ENCODE data around the gene LSS. TPM values are rescaled to one million over a fixed set of nuclear protein-coding genes. Genes with fewer than 3 reads are reported as not detected.

The LSS gene
- total RNA-seq, 1 experiment from 2014 or later = 101 TPM

DNA sequence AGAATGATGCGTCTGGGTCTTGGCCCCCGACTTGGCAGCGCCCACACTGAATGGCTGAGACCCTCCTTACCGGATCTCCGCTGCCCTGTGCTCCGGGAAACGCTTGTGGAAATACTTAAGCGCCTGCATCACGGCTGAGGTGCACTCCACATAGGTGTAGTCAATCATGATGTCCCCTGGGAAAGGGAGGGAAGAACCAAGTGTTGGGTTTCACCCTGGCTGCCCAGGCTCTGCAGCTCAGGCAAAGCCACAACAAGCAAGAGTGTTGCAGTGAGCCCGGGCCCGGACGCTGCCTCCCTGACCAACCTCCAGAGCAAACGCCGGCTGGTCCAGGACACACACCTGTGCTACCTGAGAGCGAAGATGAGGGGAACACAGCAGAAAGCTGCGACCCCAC is 22.8 kb downstream of the LSS start:
- Mint-ChIP-seq H3K4me3 (no peak overlapping the region), H3K36me3 (peaks cover 46% of the 10 kb centered on the region), H3K4me1 (peaks cover 8% of the 10 kb centered on the region), H3K27me3 (ENCODE audit: low read depth) (no peaks in the 10 kb centered on the region), H3K9me3 (no peaks in the 10 kb centered on the region), H3K27ac (0 out of 2 replicates have a peak overlapping the region, but pooled peaks have one; percentile 60)
- POLR2A ChIA-PET = no interaction called here
- ATAC-seq = no peak
- CTCF ChIA-PET = no interaction called here
- TF ChIP-seq, protein P1, sequence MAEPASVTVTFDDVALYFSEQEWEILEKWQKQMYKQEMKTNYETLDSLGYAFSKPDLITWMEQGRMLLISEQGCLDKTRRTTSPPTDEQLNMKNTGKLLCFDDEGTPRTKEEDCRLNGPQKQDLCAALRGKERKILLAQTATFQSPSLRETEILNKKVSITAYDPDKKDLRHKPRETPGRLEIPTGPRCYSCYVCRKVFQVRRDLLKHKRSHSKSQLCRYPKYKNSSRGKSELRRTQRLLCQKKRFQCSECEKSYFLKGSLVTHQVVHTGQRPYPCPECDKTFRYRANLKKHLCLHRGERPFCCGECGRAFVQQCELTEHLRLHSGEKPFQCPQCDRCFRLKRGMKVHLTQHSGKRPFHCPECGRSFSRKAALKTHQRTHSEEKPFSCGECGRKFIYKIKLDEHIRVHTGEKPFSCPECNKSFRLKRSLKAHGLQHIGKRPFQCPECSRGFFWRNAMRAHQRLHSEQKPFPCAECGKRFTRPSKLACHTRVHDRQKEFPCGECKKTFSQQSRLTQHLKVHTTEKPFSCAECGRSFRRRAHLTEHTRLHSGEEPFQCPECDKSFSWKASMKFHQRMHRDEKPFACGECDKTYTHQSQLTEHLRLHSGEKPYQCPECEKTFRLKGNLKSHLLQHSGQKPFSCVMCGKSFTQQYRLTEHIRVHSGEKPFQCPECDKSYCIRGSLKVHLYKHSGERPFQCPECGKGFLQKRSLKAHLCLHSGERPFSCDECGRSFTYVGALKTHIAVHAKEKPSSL (CRISPR knock-in tag; conservative IDR thresholded peaks at IDR 0.05) = no peak
- TF ChIP-seq, protein P2, sequence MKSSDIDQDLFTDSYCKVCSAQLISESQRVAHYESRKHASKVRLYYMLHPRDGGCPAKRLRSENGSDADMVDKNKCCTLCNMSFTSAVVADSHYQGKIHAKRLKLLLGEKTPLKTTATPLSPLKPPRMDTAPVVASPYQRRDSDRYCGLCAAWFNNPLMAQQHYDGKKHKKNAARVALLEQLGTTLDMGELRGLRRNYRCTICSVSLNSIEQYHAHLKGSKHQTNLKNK (CRISPR knock-in tag; IDR thresholded peaks at IDR 0.05) = no peak
- TF ChIP-seq EMX1 (CRISPR knock-in tag; IDR thresholded peaks at IDR 0.05) (no peak), RELA (CRISPR knock-in tag; IDR thresholded peaks at IDR 0.05; ENCODE audit: borderline replicate concordance) (no peak), CBFB (CRISPR knock-in tag; IDR thresholded peaks at IDR 0.05; ENCODE audit: low read depth) (no peak), ZNF232 (CRISPR knock-in tag; IDR thresholded peaks at IDR 0.05) (no peak), ZNF671 (CRISPR knock-in tag; IDR thresholded peaks at IDR 0.05) (no peak), ZNF396 (CRISPR knock-in tag; IDR thresholded peaks at IDR 0.05; ENCODE audit: borderline replicate concordance) (no peak), KAT7 (CRISPR knock-in tag; IDR thresholded peaks at IDR 0.05; ENCODE audit: borderline replicate concordance) (no peak), SOX15 (CRISPR knock-in tag; IDR thresholded peaks at IDR 0.05) (no peak), NR1H2 (CRISPR knock-in tag; IDR thresholded peaks at IDR 0.05) (no peak)
- TF ChIP-seq, protein P3, sequence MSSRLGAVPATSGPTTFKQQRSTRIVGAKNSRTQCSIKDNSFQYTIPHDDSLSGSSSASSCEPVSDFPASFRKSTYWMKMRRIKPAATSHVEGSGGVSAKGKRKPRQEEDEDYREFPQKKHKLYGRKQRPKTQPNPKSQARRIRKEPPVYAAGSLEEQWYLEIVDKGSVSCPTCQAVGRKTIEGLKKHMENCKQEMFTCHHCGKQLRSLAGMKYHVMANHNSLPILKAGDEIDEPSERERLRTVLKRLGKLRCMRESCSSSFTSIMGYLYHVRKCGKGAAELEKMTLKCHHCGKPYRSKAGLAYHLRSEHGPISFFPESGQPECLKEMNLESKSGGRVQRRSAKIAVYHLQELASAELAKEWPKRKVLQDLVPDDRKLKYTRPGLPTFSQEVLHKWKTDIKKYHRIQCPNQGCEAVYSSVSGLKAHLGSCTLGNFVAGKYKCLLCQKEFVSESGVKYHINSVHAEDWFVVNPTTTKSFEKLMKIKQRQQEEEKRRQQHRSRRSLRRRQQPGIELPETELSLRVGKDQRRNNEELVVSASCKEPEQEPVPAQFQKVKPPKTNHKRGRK (CRISPR knock-in tag; IDR thresholded peaks at IDR 0.05; ENCODE audit: borderline replicate concordance) = no peak
- TF ChIP-seq, protein P4, sequence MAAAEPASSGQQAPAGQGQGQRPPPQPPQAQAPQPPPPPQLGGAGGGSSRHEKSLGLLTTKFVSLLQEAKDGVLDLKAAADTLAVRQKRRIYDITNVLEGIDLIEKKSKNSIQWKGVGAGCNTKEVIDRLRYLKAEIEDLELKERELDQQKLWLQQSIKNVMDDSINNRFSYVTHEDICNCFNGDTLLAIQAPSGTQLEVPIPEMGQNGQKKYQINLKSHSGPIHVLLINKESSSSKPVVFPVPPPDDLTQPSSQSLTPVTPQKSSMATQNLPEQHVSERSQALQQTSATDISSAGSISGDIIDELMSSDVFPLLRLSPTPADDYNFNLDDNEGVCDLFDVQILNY (CRISPR knock-in tag; IDR thresholded peaks at IDR 0.05) = no peak
- TF ChIP-seq, protein P5, sequence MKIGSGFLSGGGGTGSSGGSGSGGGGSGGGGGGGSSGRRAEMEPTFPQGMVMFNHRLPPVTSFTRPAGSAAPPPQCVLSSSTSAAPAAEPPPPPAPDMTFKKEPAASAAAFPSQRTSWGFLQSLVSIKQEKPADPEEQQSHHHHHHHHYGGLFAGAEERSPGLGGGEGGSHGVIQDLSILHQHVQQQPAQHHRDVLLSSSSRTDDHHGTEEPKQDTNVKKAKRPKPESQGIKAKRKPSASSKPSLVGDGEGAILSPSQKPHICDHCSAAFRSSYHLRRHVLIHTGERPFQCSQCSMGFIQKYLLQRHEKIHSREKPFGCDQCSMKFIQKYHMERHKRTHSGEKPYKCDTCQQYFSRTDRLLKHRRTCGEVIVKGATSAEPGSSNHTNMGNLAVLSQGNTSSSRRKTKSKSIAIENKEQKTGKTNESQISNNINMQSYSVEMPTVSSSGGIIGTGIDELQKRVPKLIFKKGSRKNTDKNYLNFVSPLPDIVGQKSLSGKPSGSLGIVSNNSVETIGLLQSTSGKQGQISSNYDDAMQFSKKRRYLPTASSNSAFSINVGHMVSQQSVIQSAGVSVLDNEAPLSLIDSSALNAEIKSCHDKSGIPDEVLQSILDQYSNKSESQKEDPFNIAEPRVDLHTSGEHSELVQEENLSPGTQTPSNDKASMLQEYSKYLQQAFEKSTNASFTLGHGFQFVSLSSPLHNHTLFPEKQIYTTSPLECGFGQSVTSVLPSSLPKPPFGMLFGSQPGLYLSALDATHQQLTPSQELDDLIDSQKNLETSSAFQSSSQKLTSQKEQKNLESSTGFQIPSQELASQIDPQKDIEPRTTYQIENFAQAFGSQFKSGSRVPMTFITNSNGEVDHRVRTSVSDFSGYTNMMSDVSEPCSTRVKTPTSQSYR (CRISPR knock-in tag; IDR thresholded peaks at IDR 0.05) = no peak
- TF ChIP-seq, protein P6, sequence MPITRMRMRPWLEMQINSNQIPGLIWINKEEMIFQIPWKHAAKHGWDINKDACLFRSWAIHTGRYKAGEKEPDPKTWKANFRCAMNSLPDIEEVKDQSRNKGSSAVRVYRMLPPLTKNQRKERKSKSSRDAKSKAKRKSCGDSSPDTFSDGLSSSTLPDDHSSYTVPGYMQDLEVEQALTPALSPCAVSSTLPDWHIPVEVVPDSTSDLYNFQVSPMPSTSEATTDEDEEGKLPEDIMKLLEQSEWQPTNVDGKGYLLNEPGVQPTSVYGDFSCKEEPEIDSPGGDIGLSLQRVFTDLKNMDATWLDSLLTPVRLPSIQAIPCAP (CRISPR knock-in tag; IDR thresholded peaks at IDR 0.05) = no peak
- no peak for DNase-seq (ENCODE audit: low spot score)

DNA sequence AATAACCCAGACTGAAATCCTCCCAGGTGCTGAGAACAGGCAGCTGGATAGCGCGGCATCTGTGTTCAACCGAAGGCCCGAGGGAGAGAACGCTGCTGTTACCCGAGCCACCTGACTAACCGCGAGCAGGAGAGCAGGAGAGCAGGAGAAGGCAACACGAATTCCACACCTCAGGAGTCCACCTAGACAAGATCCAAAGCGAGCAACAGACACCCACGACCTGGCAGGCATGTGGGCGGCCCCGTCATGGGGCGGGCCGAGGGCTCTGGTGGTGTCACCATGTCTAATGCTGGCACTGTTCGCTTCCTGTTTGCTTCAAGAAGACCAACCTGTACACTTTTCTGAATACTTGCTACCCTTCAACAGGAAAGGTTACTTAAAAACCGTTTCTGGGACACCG is 23.4 kb downstream of the LSS start:
- H3K9me3 Mint-ChIP-seq = no peaks in the 10 kb centered on the region
- peaks cover 8% of the 10 kb centered on the region for H3K4me1 Mint-ChIP-seq
- CTCF ChIA-PET = no interaction called here
- POLR2A ChIA-PET = no interaction called here
- TF ChIP-seq CBFB (CRISPR knock-in tag; IDR thresholded peaks at IDR 0.05; ENCODE audit: low read depth) = no peak
- TF ChIP-seq ZNF263 (CRISPR knock-in tag; IDR thresholded peaks at IDR 0.05; ENCODE audit: low read depth) = no peak
- no peak for TF ChIP-seq ZNF671 (CRISPR knock-in tag; IDR thresholded peaks at IDR 0.05)
- TF ChIP-seq, protein P7, sequence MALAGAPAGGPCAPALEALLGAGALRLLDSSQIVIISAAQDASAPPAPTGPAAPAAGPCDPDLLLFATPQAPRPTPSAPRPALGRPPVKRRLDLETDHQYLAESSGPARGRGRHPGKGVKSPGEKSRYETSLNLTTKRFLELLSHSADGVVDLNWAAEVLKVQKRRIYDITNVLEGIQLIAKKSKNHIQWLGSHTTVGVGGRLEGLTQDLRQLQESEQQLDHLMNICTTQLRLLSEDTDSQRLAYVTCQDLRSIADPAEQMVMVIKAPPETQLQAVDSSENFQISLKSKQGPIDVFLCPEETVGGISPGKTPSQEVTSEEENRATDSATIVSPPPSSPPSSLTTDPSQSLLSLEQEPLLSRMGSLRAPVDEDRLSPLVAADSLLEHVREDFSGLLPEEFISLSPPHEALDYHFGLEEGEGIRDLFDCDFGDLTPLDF (CRISPR knock-in tag; IDR thresholded peaks at IDR 0.05) = no peak
- TF ChIP-seq NFYB (CRISPR knock-in tag; conservative IDR thresholded peaks at IDR 0.05; ENCODE audit: low read depth) = no peak
- TF ChIP-seq KAT7 (CRISPR knock-in tag; IDR thresholded peaks at IDR 0.05; ENCODE audit: borderline replicate concordance) = no peak
- H3K27me3 Mint-ChIP-seq (ENCODE audit: low read depth) = no peaks in the 10 kb centered on the region
- DNase-seq (ENCODE audit: low spot score) = no peak
- ATAC-seq = no peak
- no peak overlapping the region for H3K27ac Mint-ChIP-seq
- no peak overlapping the region for H3K4me3 Mint-ChIP-seq
- peaks cover 52% of the 10 kb centered on the region for H3K36me3 Mint-ChIP-seq

All from WTC11 (cell line).